Measurements from ENCODE around the gene RCAN2.

- TF ChIP-seq CTCF (conservative IDR thresholded peaks at IDR 0.05; ENCODE audit: low read length), result no peak
- TF ChIP-seq EZH2phosphoT487 (IDR thresholded peaks at IDR 0.05; ENCODE audit: borderline replicate concordance, low read depth, low read length), result no peak
These were observed 221.6 kb downstream of the RCAN2 start for GRCh38 chr6:46269447-46270229.

Measured in OCI-LY7 (cell line).